ENCODE data around the gene SMIM7.
"Not testable (repeated sequence)": the region's sequence is repeated elsewhere in the genome, so short reads cannot be mapped to it uniquely, and the experiment has no call there.

The SMIM7 gene

DNA sequence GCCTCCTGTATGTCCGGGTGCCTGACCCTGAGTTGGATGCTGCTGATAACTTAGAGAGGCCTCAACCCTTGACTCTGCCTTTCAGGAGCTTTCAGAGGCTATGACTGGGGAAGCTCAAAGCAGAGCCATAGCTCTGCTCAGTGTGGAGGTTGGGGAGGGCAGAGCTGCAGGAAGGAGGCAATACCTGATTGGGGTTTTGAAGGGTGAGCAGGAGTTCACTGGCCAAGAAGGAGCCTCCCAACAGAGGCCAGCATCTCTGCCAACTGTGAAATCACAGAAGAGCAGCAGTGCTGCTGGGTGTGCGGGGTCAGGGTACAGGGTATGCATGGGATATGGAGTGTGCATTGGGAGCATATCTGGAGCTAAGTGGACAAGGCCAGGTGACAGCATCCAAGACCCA is 22.6 kb upstream of the SMIM7 start:
- DNase-seq (ENCODE audit: low read depth), result no peak
- TF ChIP-seq, protein P1, sequence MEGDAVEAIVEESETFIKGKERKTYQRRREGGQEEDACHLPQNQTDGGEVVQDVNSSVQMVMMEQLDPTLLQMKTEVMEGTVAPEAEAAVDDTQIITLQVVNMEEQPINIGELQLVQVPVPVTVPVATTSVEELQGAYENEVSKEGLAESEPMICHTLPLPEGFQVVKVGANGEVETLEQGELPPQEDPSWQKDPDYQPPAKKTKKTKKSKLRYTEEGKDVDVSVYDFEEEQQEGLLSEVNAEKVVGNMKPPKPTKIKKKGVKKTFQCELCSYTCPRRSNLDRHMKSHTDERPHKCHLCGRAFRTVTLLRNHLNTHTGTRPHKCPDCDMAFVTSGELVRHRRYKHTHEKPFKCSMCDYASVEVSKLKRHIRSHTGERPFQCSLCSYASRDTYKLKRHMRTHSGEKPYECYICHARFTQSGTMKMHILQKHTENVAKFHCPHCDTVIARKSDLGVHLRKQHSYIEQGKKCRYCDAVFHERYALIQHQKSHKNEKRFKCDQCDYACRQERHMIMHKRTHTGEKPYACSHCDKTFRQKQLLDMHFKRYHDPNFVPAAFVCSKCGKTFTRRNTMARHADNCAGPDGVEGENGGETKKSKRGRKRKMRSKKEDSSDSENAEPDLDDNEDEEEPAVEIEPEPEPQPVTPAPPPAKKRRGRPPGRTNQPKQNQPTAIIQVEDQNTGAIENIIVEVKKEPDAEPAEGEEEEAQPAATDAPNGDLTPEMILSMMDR (conservative IDR thresholded peaks at IDR 0.05; ENCODE audit: control insufficient read depth, insufficient read depth, low read depth, low read length), result no peak
- H3K4me3 ChIP-seq (ENCODE audit: control insufficient read depth, low read depth, low read length), result no peak overlapping the region

DNA sequence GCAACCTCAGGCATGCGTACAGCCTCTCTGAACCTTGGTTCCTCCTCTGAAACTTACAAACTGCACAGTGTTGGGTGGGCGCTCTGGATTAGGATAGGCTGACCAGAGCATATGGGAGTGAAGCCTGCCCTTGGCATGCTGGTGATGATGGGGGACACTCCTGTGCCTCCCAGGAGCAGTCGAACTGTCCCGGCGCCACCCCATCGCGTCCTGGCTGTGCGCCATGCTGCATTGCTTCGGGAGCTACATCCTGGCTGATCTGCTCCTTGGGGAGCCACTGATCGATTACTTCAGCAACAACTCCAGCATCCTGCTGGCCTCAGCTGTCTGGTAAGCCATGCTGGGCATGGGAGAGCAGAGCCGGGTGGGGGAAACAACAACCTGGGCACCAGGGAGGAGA is 19.9 kb upstream of the SMIM7 start:
- TF ChIP-seq, protein P1 (conservative IDR thresholded peaks at IDR 0.05; ENCODE audit: control insufficient read depth, insufficient read depth, low read depth, low read length), result no peak
- DNase-seq (ENCODE audit: low read depth), result no peak
- no peak overlapping the region for H3K4me3 ChIP-seq (ENCODE audit: control insufficient read depth, low read depth, low read length)

DNA sequence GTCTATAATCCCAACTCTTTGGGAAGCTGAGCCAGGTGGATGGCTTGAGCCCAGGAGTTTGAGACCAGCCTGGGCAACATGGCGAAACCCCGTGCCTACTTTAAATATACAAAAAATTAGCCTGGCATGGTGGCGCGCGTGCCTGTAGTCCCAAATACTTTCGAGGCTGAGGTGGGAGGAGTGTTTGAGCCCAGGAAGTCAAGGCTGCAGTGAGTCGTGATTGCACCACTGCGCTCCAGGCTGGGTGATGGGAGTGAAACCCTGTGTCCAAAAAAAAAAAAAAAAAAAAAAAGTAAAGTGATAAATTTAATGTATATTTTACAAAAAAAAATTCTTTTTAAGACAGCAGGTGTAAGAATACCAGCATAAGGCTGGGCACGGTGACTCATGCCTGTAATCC is 18.6 kb upstream of the SMIM7 start:
- DNase-seq (ENCODE audit: low read depth), result no peak
- no peak overlapping the region for H3K4me3 ChIP-seq (ENCODE audit: control insufficient read depth, low read depth, low read length)
- TF ChIP-seq, protein P1 (conservative IDR thresholded peaks at IDR 0.05; ENCODE audit: control insufficient read depth, insufficient read depth, low read depth, low read length), result no peak

DNA sequence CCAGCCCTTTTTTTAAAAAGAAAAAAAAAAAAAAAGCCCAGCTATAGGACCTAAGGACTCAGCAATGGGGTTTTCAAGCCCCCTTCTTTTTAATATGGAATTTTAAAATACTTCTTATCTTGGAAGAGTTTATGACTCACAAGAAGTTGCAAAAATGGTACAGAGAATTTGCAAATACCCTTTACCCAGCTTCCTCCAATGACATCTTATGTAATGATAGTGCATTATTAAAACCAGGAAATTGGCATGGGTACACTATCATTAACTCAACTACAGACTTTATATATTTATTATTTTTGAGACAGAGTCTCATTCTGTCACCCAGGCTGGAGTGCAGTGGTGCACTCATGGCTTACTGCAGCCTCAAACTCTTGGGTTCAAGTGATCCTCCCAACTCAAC is 17.1 kb upstream of the SMIM7 start:
- TF ChIP-seq, protein P1 (conservative IDR thresholded peaks at IDR 0.05; ENCODE audit: control insufficient read depth, insufficient read depth, low read depth, low read length), result no peak
- DNase-seq (ENCODE audit: low read depth), result no peak
- H3K4me3 ChIP-seq (ENCODE audit: control insufficient read depth, low read depth, low read length), result no peak overlapping the region

DNA sequence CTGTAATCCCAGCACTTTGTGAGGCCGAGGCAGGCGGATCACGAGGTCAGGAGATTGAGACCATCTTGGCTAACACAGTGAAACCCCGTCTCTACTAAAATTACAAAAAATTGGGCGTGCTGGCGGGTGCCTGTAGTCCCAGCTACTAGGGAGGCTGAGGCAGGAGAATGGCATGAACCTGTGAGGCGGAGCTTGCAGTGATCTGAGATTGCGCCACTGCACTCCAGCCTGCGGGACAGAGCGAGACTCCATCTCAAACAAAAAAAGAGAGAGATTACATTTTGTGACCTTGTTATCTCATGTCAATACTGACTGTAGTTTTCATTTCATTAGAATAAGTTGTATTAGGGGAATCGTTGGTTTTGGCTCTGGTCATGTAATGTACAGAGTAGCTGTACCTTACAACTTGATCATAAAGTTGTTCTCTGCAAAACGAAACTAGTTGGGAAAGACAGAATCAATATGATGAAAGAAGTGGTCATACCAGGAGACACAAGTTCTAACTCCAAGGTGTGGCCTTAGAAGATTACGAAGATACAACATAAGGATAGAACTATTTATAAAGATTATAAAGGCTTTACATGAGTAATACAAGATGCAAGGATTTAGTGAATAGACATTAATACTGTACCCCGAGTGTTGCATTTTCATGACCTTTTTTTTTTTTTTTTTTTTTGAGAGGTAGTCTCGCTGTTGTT is 16.3 kb upstream of the SMIM7 start:
- TF ChIP-seq, protein P1 (conservative IDR thresholded peaks at IDR 0.05; ENCODE audit: control insufficient read depth, insufficient read depth, low read depth, low read length), result no peak
- no peak for DNase-seq (ENCODE audit: low read depth)
- no peak overlapping the region for H3K4me3 ChIP-seq (ENCODE audit: control insufficient read depth, low read depth, low read length)

DNA sequence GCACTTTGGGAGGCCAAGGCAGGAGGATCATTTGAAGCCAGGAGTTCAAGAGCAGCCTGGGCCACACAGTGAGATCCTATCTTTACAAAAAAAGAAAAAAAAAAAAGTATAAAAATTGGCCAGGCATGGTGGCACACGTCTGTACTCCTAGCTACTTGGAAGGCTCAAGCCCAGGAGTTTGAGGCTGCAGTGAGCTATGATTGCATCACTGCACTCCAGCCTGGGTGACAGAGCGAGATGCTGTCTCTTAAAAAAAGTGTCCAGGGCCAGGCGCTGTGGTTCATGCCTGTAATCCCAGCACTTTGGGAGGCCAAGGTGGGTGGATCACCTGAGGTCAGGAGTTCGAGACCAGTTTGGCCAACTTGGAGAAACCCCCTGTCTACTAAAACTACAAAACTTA is 13.9 kb upstream of the SMIM7 start:
- not testable (repeated sequence) for DNase-seq (ENCODE audit: low read depth); H3K4me3 ChIP-seq (ENCODE audit: control insufficient read depth, low read depth, low read length)

DNA sequence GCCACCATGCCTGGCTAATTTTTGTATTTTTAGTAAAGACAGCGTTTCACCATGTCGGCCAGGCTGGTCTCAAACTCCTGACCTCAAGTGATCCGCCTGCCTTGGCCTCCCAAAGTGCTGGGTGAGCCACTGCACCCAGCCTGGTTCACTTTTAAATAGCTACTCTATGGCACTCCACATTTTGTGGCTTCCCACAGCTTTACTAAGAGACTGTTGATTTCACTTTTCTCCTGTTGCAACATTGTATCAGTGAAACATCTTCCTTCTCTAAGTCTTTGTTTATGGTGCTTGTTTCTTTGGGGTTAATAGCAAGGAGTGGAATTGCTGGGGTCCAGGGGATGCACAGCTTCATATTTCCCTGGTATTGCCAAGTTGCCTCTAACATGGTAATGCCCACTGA is 13.3 kb upstream of the SMIM7 start:
- TF ChIP-seq, protein P1 (conservative IDR thresholded peaks at IDR 0.05; ENCODE audit: control insufficient read depth, insufficient read depth, low read depth, low read length), result no peak
- no peak for DNase-seq (ENCODE audit: low read depth)
- no peak overlapping the region for H3K4me3 ChIP-seq (ENCODE audit: control insufficient read depth, low read depth, low read length)
